ENCODE results near the gene SYNE1.
"Not testable (repeated sequence)": the region's sequence is repeated elsewhere in the genome, so short reads cannot be mapped to it uniquely, and the experiment has no call there.

Gene SYNE1

DNA sequence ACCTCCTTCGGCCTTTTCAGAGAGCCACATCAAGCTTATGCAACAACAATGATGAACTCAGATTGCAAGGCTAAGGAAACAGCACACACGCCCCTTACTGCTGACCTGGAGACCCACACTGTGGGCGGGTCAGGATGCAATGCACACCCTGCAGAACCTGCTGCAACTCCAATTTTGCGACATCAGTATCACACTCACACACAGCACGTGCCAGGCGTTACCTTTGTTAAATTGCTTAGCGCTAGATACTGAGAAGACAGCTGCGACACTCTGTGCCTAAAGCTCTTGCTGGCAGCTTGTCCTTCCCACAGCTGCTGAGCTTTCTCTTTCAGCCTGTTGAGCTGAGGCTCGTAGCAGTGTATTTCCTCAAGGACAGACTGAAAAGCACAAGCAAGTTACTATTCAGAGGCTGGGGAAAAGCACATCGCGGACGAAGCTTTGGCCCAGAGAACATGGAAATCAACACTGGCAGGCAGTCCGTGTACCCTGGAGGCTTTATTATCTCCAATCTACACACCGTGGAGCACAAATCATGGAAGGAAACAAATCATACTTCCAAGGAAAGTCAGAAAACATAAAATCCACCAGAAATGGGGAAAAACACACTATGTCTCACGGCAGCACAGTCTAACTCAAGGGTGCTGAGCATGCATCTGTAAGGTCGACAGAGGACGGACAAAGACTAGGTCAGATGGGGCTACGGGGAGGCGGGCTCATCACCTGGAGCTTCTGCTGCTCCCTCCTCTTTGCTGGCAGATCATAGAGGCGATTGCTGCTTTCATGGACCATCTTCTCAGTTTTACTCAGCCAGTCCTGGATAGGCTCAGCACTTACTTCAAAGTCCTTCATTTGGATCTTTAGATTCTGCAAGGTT, 268.2 kb downstream of the SYNE1 start:
- no peak for DNase-seq (ENCODE audit: low read depth)

- no peak for DNase-seq (ENCODE audit: low read depth)
Measured at GRCh38 chr6:152364866-152365265, 272.3 kb downstream of the SYNE1 start.

- no peak for DNase-seq (ENCODE audit: low read depth)
Measured at GRCh38 chr6:152360034-152360433, 277.1 kb downstream of the SYNE1 start.

GRCh38 chr6:152356662-152357061, 280.5 kb downstream of the SYNE1 start:
- no peak for DNase-seq (ENCODE audit: low read depth)

DNA sequence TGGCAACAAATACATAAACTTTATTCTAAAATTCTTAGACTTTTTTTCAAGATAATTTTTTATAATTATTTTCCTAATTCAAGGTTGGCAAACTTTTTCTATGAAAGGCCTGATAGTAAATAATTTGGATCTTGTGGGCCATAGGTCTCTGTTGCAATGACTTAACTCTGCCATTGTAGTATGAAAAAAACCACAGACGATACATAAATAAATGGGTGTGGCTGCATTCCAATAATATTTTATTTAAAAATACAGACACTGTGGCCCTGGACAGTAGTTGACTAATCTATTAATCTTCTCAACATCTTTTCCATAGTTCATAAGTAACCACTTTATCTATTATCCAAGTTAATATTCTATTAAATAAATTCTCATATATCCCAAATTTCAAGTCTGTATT, 281.1 kb downstream of the SYNE1 start:
- DNase-seq (ENCODE audit: low read depth): no peak

DNA sequence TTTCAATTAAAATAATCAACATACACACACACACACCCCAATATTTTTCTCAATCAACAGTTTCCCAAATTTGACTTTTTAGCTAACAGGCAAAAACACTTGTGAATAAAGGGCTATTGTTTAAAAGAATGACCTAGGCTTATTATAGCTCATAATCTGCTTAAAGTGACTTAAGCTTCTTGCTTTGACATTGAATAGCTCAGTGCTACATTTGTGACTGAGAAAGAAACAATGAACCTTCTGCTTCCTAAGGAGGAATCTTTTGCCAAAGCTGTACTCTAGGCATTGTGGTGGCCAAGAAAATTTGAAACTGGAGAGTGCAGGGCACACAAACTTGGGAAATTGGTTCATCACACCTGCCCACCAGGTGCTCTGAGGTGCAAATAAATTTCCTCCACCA, 282.0 kb downstream of the SYNE1 start:
- no peak for DNase-seq (ENCODE audit: low read depth)

- DNase-seq (ENCODE audit: low read depth): no peak
Measured at GRCh38 chr6:152353440-152353839, 283.7 kb downstream of the SYNE1 start.

GRCh38 chr6:152351742-152352141, 285.4 kb downstream of the SYNE1 start:
- no peak for DNase-seq (ENCODE audit: low read depth)

DNA sequence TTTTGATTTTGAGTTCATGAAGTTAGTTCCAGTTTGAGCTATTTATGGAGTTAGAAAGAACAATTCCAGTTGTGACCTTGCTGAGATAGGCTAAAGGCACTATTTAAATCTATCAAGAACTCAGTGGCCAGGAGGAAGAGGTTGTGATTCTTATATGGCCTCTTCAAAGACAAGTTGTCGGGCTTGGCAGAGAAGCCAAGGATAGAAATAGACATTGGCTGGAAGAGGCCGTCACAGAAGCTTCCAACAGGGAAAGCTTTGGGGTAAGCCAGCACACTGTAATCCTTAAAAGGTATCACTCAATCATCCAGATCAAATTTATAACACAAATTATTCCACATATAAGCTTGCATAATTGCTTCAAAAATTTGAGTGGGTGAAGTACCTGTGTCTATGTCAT, 286.1 kb downstream of the SYNE1 start:
- no peak for DNase-seq (ENCODE audit: low read depth)

DNA sequence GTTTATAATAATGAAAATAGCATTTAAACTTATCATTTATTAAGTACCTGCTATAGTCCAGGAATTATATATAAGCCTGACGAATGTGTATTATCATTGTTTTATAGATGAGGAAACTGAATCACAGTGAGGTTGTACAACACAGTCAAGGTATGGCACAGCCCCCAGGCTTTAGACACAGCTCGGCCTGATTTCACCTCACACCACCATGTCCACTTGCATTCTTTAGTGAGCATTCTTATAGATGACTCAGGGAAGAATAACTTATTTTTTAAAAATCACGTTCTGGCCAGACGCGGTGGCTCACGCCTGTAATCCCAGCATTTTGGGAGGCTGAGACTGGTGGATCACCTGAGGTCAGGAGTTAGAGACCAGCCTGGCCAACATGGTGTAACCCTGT, 289.0 kb downstream of the SYNE1 start:
- no peak for DNase-seq (ENCODE audit: low read depth)

- no peak for DNase-seq (ENCODE audit: low read depth)
Measured at GRCh38 chr6:152343735-152344360, 293.3 kb downstream of the SYNE1 start.

GRCh38 chr6:152341596-152341995, 295.6 kb downstream of the SYNE1 start:
- no peak for DNase-seq (ENCODE audit: low read depth)

GRCh38 chr6:152338335-152339125, 298.6 kb downstream of the SYNE1 start:
- peak; percentile 35 for DNase-seq (ENCODE audit: low read depth)

DNA sequence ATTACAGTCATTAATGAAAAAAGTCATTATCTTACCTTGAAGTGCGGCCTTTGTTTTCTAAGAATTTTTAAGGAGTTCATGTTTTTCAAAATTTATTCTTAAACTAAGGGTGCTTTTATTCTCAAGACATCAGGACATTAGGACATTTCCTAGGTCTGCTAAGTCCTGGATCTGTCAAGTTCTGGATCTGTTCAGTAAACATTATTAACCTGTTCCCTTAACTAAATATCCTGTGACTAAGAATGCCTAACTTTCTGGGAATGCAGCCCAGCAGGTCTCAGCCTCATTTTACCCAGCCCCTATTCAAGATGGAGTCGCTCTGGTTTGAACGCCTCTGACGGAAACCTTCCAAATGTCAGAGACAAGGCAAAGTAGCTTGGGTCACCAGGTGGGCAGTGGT, 302.6 kb downstream of the SYNE1 start:
- no peak for DNase-seq (ENCODE audit: low read depth)

DNA sequence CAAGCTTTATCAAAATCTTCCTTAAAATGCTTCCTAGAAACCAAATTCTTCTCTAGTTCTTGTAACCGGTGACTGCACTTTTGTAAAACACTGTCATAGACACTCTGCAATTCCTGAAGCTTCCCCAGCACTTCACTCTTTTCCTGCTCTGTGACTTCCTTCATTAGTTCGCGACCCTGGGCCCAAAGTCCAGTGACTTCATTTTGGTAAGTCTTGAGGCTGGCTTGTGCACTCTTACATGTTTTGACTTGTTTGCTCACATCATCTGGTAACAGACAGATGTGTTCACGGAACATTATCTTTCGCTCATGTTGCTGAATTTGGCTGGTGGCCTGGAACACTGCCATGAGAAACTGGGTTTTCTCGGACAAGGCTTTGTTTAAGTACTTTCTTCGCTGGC, 306.2 kb downstream of the SYNE1 start:
- DNase-seq (ENCODE audit: low read depth): no peak

- DNase-seq (ENCODE audit: low read depth): no peak
Measured at GRCh38 chr6:152329638-152330448, 307.3 kb downstream of the SYNE1 start.

GRCh38 chr6:152328200-152328599, 309.0 kb downstream of the SYNE1 start:
- not testable (repeated sequence) for DNase-seq (ENCODE audit: low read depth)

GRCh38 chr6:152323376-152323775, 313.8 kb downstream of the SYNE1 start:
- no peak for DNase-seq (ENCODE audit: low read depth)

DNA sequence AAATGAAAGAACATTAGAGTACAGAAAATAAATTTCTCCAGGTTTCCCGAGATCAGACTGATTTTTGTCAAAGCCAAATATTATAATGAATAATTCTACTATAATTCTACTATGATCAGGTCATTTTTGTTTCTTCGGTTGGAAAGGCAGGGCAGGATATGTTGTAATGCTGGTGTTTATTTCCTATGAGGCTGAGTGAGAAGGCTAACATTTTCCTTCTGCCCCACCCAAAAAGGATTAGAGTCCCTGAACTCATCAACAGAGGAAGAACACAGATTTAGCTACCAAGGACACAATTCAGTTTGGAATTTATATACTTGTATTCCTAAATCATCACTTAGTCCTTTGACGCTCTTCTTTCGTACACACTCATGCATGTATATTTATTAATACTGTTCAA, 318.9 kb downstream of the SYNE1 start:
- DNase-seq (ENCODE audit: low read depth): no peak

DNA sequence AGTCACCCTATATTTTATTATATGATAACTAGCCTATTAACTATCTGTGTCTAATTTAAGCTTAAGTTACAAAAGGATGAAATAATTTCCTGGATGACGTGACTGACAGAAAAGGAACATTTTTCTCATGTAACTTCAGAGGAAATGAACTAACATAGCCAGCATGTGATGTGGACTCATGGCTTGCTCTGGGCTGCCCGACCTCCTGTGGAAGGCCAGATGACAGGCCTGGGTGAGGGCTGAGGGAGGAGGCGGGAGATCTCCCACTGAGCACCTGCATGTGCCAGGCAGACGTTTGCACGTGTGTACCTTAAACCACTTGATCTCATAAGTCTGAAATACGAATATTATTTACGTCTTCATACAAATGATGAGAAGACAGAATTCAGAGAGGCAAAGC, 321.1 kb downstream of the SYNE1 start:
- no peak for DNase-seq (ENCODE audit: low read depth)

DNA sequence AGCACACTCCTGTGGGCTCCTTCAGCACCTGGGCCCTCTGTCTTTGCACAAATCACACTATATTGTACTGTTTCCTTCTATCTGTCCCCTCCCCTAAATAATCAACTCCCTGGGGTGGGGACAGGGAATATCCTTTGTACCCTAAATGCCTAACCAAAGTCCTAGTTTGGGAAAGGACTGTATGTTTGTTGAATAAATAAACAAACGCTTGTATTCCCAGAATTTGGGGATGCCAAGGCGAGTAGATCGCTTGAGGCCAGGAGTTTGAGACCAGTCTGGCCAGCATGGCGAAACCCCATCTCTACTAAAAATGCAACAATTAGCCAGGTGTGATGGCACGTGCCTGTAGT, 322.7 kb downstream of the SYNE1 start:
- no peak for DNase-seq (ENCODE audit: low read depth)

Measured in activated T-helper 1 cell treated with Interleukin-2 at 50 U/mL for 16 hours (primary cell).